ENCODE measurements around the gene LSR.

The LSR gene

GRCh38 chr19:35248310-35249145 lies at the start of gene LSR:
Gene LSR, plus strand, starts transcription at chr19:35249002. Its CDS starts 21 bp downstream, at chr19:35249023.
- DNase-seq (ENCODE audit: low spot score) = no peak

GRCh38 chr19:35199481-35199880 lies 49.3 kb upstream of the LSR start:
- no peak for DNase-seq (ENCODE audit: low spot score)

GRCh38 chr19:35202722-35203688 lies 45.8 kb upstream of the LSR start:
- no peak for DNase-seq (ENCODE audit: low spot score)

GRCh38 chr19:35204799-35205732 lies 43.7 kb upstream of the LSR start:
- no peak for DNase-seq (ENCODE audit: low spot score)

GRCh38 chr19:35205733-35206323 lies 43.0 kb upstream of the LSR start:
- no peak for DNase-seq (ENCODE audit: low spot score)

GRCh38 chr19:35206379-35206778 lies 42.4 kb upstream of the LSR start:
- DNase-seq (ENCODE audit: low spot score) = no peak

GRCh38 chr19:35206855-35207254 lies 41.9 kb upstream of the LSR start:
- DNase-seq (ENCODE audit: low spot score) = no peak

- no peak for DNase-seq (ENCODE audit: low spot score)
Measured at GRCh38 chr19:35207391-35207871, 41.4 kb upstream of the LSR start.

- no peak for DNase-seq (ENCODE audit: low spot score)
Measured at GRCh38 chr19:35208121-35208520, 40.7 kb upstream of the LSR start.

GRCh38 chr19:35209646-35210045 lies 39.2 kb upstream of the LSR start:
- no peak for DNase-seq (ENCODE audit: low spot score)

GRCh38 chr19:35211545-35212230 lies 37.1 kb upstream of the LSR start:
- DNase-seq (ENCODE audit: low spot score) = no peak

- DNase-seq (ENCODE audit: low spot score) = no peak
Measured at GRCh38 chr19:35212241-35212640, 36.6 kb upstream of the LSR start.

- no peak for DNase-seq (ENCODE audit: low spot score)
Measured at GRCh38 chr19:35213663-35214632, 34.9 kb upstream of the LSR start.

- DNase-seq (ENCODE audit: low spot score) = no peak
Measured at GRCh38 chr19:35214766-35215422, 33.9 kb upstream of the LSR start.

GRCh38 chr19:35216016-35216832 lies 32.6 kb upstream of the LSR start:
- no peak for DNase-seq (ENCODE audit: low spot score)

GRCh38 chr19:35216833-35217648 lies 31.8 kb upstream of the LSR start:
- DNase-seq (ENCODE audit: low spot score) = no peak

- DNase-seq (ENCODE audit: low spot score) = no peak
Measured at GRCh38 chr19:35217649-35217990, 31.2 kb upstream of the LSR start.

All from hematopoietic multipotent progenitor cell treated with erythropoietin and hydrocortisone succinate and interleukin-3 and kit ligand, for 15 days (in vitro differentiated cells).